ENCODE data around the gene PPP2R2C. TPM values are rescaled to one million over a fixed set of nuclear protein-coding genes. Genes with fewer than 3 reads are reported as not detected.

PPP2R2C gene
- total and polyA plus RNA-seq, 9 of the 15 experiments (the other 6 are each of a cell fraction or from before 2014, with no cell fraction given), result 0.04 to 0.06 TPM; not detected in 7

GRCh38 chr4:6307230-6307629 is 165.2 kb downstream of the PPP2R2C start:
- Histone ChIP-seq H3K9me1 (ENCODE audit: control insufficient read depth, insufficient read depth, low read length) (no peaks in the 10 kb centered on the region), H3K36me3 (ENCODE audit: control insufficient read depth, insufficient read depth, low read length) (no peaks in the 10 kb centered on the region), H3K79me2 (ENCODE audit: control insufficient read depth, insufficient read depth, low read length) (no peaks in the 10 kb centered on the region), H3K4me3 (no peak overlapping the region), H2AFZ (ENCODE audit: low read depth, low read length) (no peak overlapping the region), H3K9me3 (replicated peaks; ENCODE audit: control insufficient read depth, insufficient read depth, low read depth, low read length) (no peaks in the 10 kb centered on the region), H3K27me3 (ENCODE audit: control insufficient read depth in 2 of 2, insufficient read depth in 2 of 2, low read length in 2 of 2) (peaks cover 5 to 51% of the 10 kb centered on the region in 2 experiments; a peak in 3 of 5 replicates), H3K4me2 (ENCODE audit: insufficient read depth, low read length) (no peak overlapping the region), H4K20me1 (replicated peaks; ENCODE audit: control insufficient read depth, insufficient read depth, low read length) (peaks cover 9% of the 10 kb centered on the region; the same call in 1 of the 2 replicates), H3K27ac (ENCODE audit: extremely low read depth, low read depth, low read length) (no peak overlapping the region), H3K9ac (ENCODE audit: insufficient read depth in 1 of 2, low read depth in 2 of 2, low read length in 2 of 2) (no peak overlapping the region), H3K4me1 (replicated peaks in 1 of 2; ENCODE audit: control insufficient read depth in 2 of 2, insufficient read depth in 2 of 2, low read length in 2 of 2) (peaks cover 0 to 7% of the 10 kb centered on the region in 2 experiments; a peak in 1 of 5 replicates)
- DNase-seq (ENCODE audit: extremely low read depth in 1 of 4, low spot score in 3 of 4) (no peak), ATAC-seq (no peak), FAIRE-seq (no peak)
- ChIA-PET POLR2A (no interaction called here), CTCF (ENCODE audit: low intra/inter-chr PET ratio) (no interaction called here)
- in situ Hi-C loops (cut with MboI) (no loop called here), intact Hi-C loops (cut with micrococcal nuclease) (no loop called here)
- no peak for TF ChIP-seq ZNF778 (CRISPR knock-in tag; IDR thresholded peaks at IDR 0.05)
- TF ChIP-seq NR2F6 (CRISPR knock-in tag; IDR thresholded peaks at IDR 0.05), result no peak
- no peak for TF ChIP-seq ESRRA (IDR thresholded peaks at IDR 0.05; ENCODE audit: borderline replicate concordance, low read depth)
- TF ChIP-seq SLC30A9 (CRISPR knock-in tag; IDR thresholded peaks at IDR 0.05), result no peak
- TF ChIP-seq ARID1B (IDR thresholded peaks at IDR 0.05), result no peak
- no peak for TF ChIP-seq ZBTB34 (CRISPR knock-in tag; IDR thresholded peaks at IDR 0.05)
- TF ChIP-seq BRD9 (IDR thresholded peaks at IDR 0.05; ENCODE audit: low read depth, partially characterized antibody), result no peak
- no peak for TF ChIP-seq BACH1 (tag; IDR thresholded peaks at IDR 0.05)
- TF ChIP-seq CREB1 (IDR thresholded peaks at IDR 0.05), result no peak
- no peak for TF ChIP-seq CREB1 (CRISPR knock-in tag; IDR thresholded peaks at IDR 0.05)
- TF ChIP-seq IRF2 (CRISPR knock-in tag; IDR thresholded peaks at IDR 0.05), result no peak
- no peak for TF ChIP-seq MBD2 (IDR thresholded peaks at IDR 0.05; ENCODE audit: borderline replicate concordance, low read depth)
- BruUV-seq (replicated peaks), result no TSS peak
- 1% methylated on average over 9 of the region's 12 CpGs for WGBS (ENCODE audit: insufficient coverage, low coverage, missing lambda C conversion rate)
